AG10803 (cell line): ENCODE measurements around the gene PSTPIP1.

Source experiments
- DNase-seq: peaks from one replicate; pipeline ENCODE4 v3.0.0; 2010; ENCODE audit warnings: low read depth
- H3K4me3 ChIP-seq: 2 replicates; pipeline ENCODE4 v1.5.1; 2011; ENCODE audit warnings: mild to moderate bottlenecking, low read length, control low read depth
- CTCF ChIP-seq: conservative IDR thresholded peaks from 2 replicates; pipeline ENCODE4 v1.5.1; 2011; ENCODE audit warnings: mild to moderate bottlenecking, low read length, control low read depth, inconsistent platforms

PSTPIP1 gene

GRCh38 chr15:77019521-77020331, 24.8 kb downstream of the PSTPIP1 start:
- TF ChIP-seq CTCF: no peak
- no peak for DNase-seq
- no peak overlapping the region for H3K4me3 ChIP-seq

- TF ChIP-seq CTCF: no peak
- no peak overlapping the region for H3K4me3 ChIP-seq
- DNase-seq: no peak
These were observed 25.6 kb downstream of the PSTPIP1 start for GRCh38 chr15:77020348-77021087.

DNA sequence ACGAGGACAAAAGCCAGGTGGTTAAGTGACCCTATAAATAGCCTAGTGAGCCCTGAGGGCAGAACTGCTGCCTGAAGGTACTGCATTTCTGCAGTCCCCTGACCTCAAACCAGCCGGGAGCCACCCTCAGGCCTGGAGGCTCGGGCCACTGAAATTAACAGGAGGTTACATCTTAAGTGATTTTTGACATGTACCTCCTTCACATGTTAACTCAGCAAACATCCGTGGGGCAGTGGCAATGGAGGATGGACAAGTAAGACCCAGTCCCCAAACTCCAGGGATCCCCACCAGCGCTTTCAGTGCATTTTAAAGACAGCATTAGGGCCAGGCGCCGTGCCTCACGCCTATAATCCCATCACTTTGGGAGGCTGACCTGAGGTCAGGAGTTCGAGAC, 26.2 kb downstream of the PSTPIP1 start:
- no peak for TF ChIP-seq CTCF
- DNase-seq: no peak
- H3K4me3 ChIP-seq: no peak overlapping the region

DNA sequence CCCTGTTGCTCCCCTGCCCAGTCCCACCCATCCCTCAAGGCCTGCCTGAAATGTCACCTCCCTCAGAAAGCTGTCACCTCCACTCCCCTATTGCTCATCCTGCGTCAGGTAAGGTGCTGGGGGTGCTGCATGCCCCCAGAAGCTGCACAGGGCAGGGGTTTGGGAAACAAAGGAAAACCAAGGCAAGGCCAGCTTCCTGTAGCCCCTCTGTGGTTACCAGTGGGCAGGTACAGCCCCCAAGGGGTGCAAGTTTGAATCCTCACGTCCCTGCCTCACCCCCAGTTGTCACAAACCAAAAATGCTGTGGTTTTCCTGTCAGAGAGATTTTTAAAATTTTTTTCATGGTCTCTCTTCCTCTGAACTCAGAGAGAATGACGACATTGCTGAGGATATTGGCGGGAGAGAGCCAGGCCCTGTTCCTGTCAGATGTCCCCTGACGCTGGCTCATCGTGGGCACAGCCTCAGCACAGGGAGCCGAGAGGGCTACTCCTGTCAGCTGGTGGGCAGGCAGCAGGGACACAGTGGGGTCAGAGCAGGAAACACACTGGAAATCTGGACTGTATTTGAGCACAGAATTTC, 27.0 kb downstream of the PSTPIP1 start:
- peak; percentile 80 for DNase-seq
- no peak overlapping the region for H3K4me3 ChIP-seq
- no peak for TF ChIP-seq CTCF

DNA sequence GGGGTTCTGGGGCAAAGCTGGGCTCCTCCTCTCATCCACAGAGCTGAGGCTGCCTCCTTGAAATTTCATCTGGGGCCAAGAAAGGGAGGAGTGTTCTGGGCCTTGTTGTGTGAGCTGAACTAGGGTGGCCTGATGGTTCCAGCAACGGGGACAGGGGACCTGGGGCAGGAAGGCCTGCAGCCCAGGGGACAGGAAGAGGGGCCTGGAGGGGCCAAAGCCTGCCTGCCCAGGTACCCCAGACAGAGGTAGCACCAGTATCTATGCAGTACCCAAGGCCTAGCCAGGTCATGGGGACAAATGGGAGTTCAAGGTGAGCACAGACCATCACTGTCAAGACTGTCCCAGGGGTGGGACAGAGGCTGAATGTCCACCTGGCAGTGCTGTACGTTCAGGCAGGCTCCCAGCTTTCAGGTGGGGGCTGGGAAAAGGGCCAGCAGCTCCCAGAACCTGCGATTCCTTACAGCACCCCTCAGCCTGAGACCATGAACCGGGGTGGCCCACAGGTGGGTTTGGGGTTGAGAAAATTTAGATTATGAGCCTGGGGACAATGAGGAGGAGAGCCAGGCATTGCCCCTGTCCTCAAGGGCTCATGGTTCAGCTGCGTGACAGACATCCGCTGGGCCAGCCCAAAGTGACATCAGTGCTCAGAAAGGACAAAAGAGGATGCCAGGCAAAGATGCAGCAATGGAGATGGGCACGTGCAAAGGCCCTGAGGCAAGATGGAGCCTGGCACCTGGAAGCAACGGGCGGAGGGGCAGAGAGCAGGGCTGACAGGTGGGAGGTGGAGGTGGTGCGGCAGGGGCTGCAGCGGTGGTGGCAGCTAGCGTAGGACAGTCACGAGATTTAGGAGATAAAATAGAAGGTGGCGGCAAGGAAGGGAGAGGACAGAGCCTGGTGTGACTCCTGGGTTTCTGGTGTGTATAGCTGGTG, 28.0 kb downstream of the PSTPIP1 start:
- TF ChIP-seq CTCF: no peak

GRCh38 chr15:77023576-77024272, 28.8 kb downstream of the PSTPIP1 start:
- no peak overlapping the region for H3K4me3 ChIP-seq
- TF ChIP-seq CTCF: no peak
- no peak for DNase-seq

More for the DNA sequence above, 28.0 kb downstream of the PSTPIP1 start:
- no peak overlapping the region for H3K4me3 ChIP-seq
- DNase-seq: no peak
